22Rv1 (cell line): ENCODE data around the gene IL13.

ENCODE experiments used
- H3K27ac ChIP-seq: fragments of 450-650 bp; 2 replicates; pipeline ENCODE4 v1.5.1; 2017
- CTCF ChIP-seq: fragments of 450-650 bp; IDR thresholded peaks from 2 replicates; pipeline ENCODE4 v1.5.1; 2017; ENCODE audit warnings: mild to moderate bottlenecking
- ZFX ChIP-seq: fragments of 450-650 bp; IDR thresholded peaks from 2 replicates; pipeline ENCODE4 v1.6.1; 2017; ENCODE audit warnings: antibody characterized with exemption, borderline replicate concordance

The IL13 gene

GRCh38 chr5:132679166-132679565, 21.2 kb downstream of the IL13 start:
- no peak for TF ChIP-seq CTCF
- TF ChIP-seq ZFX, result no peak
- no peak overlapping the region for H3K27ac ChIP-seq

- TF ChIP-seq ZFX, result no peak
- H3K27ac ChIP-seq, result no peak overlapping the region
Measured at GRCh38 chr5:132679717-132680380, 21.9 kb downstream of the IL13 start.

GRCh38 chr5:132680780-132681475, 23.0 kb downstream of the IL13 start:
- no peak overlapping the region for H3K27ac ChIP-seq
- no peak for TF ChIP-seq ZFX

GRCh38 chr5:132681476-132681831, 23.5 kb downstream of the IL13 start:
- TF ChIP-seq CTCF, result no peak
- TF ChIP-seq ZFX, result no peak
- H3K27ac ChIP-seq, result no peak overlapping the region

GRCh38 chr5:132681983-132682382, 24.0 kb downstream of the IL13 start:
- TF ChIP-seq CTCF (no peak), ZFX (no peak)
- no peak overlapping the region for H3K27ac ChIP-seq

DNA sequence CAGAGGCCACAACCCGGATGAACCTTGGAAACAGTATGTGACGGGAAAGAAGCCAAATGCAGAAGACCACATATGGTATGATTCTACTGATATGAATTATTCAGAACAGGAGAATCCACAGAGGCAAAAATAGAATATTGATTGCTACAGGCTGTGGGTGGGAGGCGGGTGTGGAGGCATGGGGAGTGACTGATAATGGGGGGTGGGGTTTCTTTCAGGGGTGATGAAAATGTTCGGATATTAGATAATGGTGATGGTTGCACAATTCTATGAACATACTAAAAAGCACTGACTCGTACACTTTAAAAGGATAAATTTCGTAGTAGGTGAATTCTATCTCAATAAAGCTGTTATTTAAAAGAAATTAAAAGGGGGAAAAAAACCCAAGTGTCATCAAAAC, 26.5 kb downstream of the IL13 start:
- TF ChIP-seq CTCF, result no peak
- no peak overlapping the region for H3K27ac ChIP-seq

GRCh38 chr5:132684922-132685720, 27.1 kb downstream of the IL13 start:
- TF ChIP-seq CTCF (no peak), ZFX (no peak)
- H3K27ac ChIP-seq, result no peak overlapping the region

- H3K27ac ChIP-seq, result no peak overlapping the region
- no peak for TF ChIP-seq CTCF
- no peak for TF ChIP-seq ZFX
Measured at GRCh38 chr5:132686193-132686592, 28.2 kb downstream of the IL13 start.
